CD8-positive, alpha-beta memory T cell (primary cell): Measurements from ENCODE around the gene GRIP1. TPM values are rescaled to one million over a fixed set of nuclear protein-coding genes. Genes with fewer than 3 reads are reported as not detected.

ENCODE experiments used
- CTCF ChIA-PET: fragments of 350-600 bp; sonication (Branson Sonifier 250); formaldehyde crosslinking; loops from one replicate; lab custom pipeline; 2021; ENCODE audit warnings: antibody characterized with exemption; lab: Charles Lee
- POLR2A ChIA-PET: fragments of 350-600 bp; sonication (Branson Sonifier 250); formaldehyde crosslinking; loops from one replicate; lab custom pipeline; 2021; ENCODE audit warnings: antibody characterized with exemption; lab: Charles Lee
- DNase-seq, 5 donors: peaks; one replicate each; pipeline versions ENCODE4 v3.0.0 to v3.0.0-alpha.2; 2020 to 2022; ENCODE audit warnings: mixed read lengths in 1 of 5
- H3K27ac ChIP-seq: one replicate; pipeline ENCODE4 v1.7.0; 2013; ENCODE audit warnings: low read depth, mild to moderate bottlenecking, low read length, moderate library complexity
- H3K27me3 ChIP-seq: 2 replicates; pipeline ENCODE4 v1.7.0; 2013; ENCODE audit warnings: low read length, mild to moderate bottlenecking; ENCODE audit not compliant: insufficient read depth, poor library complexity, severe bottlenecking
- H3K36me3 ChIP-seq: 2 replicates; pipeline ENCODE4 v1.7.0; 2013; ENCODE audit warnings: mild to moderate bottlenecking, low read length, moderate library complexity; ENCODE audit not compliant: insufficient read depth
- H3K4me1 ChIP-seq: 2 replicates; pipeline ENCODE4 v1.7.0; 2013; ENCODE audit warnings: mild to moderate bottlenecking, low read length, moderate library complexity; ENCODE audit not compliant: insufficient read depth
- H3K4me3 ChIP-seq: 2 replicates; pipeline ENCODE4 v1.7.0; 2013; ENCODE audit warnings: mild to moderate bottlenecking, low read length
- H3K9me3 ChIP-seq: 2 replicates; pipeline ENCODE4 v1.7.0; 2013; ENCODE audit warnings: mild to moderate bottlenecking, low read length
- H3K27ac Mint-ChIP-seq, 8 donors: one replicate each; pipeline ENCODE4 v1.8.0; 2020 to 2021; ENCODE audit warnings: mixed read lengths in 8 of 8, mild to moderate bottlenecking in 6 of 8, inconsistent platforms in 3 of 8, moderate library complexity in 3 of 8
- H3K27me3 Mint-ChIP-seq, 2 donors: one replicate each; pipeline ENCODE4 v1.8.0; 2020 to 2021; ENCODE audit warnings: mixed read lengths in 2 of 2, mild to moderate bottlenecking in 1 of 2, moderate library complexity in 1 of 2
- H3K36me3 Mint-ChIP-seq, 3 donors: one replicate each; pipeline ENCODE4 v1.8.0; 2020 to 2021; ENCODE audit warnings: mixed read lengths in 3 of 3, inconsistent platforms in 1 of 3, mild to moderate bottlenecking in 1 of 3
- H3K4me1 Mint-ChIP-seq, 3 donors: one replicate each; pipeline ENCODE4 v1.8.0; 2020 to 2021; ENCODE audit warnings: mixed read lengths in 3 of 3, inconsistent platforms in 1 of 3, mild to moderate bottlenecking in 1 of 3
- H3K4me3 Mint-ChIP-seq, 7 donors: one replicate each; pipeline ENCODE4 v1.8.0; 2020 to 2021; ENCODE audit warnings: mixed read lengths in 7 of 7, mild to moderate bottlenecking in 6 of 7, moderate library complexity in 4 of 7, inconsistent platforms in 2 of 7
- H3K9me3 Mint-ChIP-seq, 5 donors: one replicate each; pipeline ENCODE4 v1.8.0; 2020 to 2022; ENCODE audit warnings: mixed read lengths in 5 of 5, mild to moderate bottlenecking in 3 of 5, moderate library complexity in 2 of 5, inconsistent platforms in 1 of 5
- polyA plus RNA-seq: library from polyadenylated mRNA; unstranded; fragments of 300-500 nt; fragmentation: Illumina TruSeq; gene quantifications from one replicate; pipeline ENCODE4 v1.2.3, GENCODE V29; 2021
- total RNA-seq, 2 experiments: library from RNA; stranded (reverse); gene quantifications; one replicate each; pipeline ENCODE4 v1.2.3, GENCODE V29; 2021

The GRIP1 gene
- total and polyA plus RNA-seq, 3 experiments from 2014 or later: 0.31 to 1.5 (median 1.3) TPM

DNA sequence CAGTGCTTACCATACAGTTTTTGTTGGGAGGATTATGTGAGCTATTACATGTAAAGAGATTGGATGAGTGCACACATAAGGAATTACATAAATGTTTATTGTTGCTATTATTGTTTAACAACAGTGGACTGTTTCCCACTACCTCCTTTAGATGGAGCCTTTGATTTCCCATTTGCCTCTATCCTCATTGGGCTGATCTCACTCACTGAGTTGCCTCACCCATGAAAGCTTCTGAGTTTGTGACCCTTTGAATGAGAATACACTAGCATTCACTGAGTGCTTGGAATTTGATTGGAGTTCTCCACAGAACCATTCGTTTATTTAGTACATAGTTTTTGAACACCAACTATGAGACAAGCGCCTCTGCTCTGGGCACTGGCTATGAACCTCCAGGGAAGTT lies 255.6 kb downstream of the GRIP1 start:
- no peak overlapping the region for H3K27ac ChIP-seq
- peaks cover 4 to 13% of the 10 kb centered on the region in 2 donors for H3K27me3 Mint-ChIP-seq

DNA sequence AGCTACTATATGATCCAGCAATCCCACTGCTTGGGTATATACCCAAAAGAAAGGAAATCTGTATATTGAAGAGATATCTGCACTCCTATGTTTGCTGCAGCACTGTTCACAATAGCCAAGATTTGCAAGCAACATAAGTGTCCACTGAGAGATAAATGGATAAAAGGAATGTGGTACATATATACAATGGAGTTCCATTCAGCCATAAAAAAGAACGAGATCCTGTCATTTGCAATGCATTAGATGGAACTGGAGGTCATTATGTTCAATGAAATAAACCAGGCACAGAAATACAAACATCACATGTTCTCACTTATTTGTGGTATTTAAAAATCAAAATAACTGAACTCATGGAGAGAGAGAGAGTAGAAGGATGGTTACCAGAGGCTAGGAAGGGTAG lies 260.0 kb downstream of the GRIP1 start:
- no peaks in the 10 kb centered on the region for H3K9me3 ChIP-seq
- H3K4me3 ChIP-seq: no peak overlapping the region
- POLR2A ChIA-PET: no interaction called here
- H3K36me3 ChIP-seq: no peaks in the 10 kb centered on the region
- DNase-seq: no peak
- no peaks in the 10 kb centered on the region for H3K4me1 ChIP-seq
- Mint-ChIP-seq H3K4me3 (no peak overlapping the region), H3K27me3 (peaks cover 4 to 26% of the 10 kb centered on the region in 2 donors), H3K27ac (no peak overlapping the region), H3K9me3 (peaks cover 0 to 4% (median 0%) of the 10 kb centered on the region in 5 donors), H3K36me3 (no peaks in the 10 kb centered on the region), H3K4me1 (no peaks in the 10 kb centered on the region)
- CTCF ChIA-PET: no interaction called here
- no peaks in the 10 kb centered on the region for H3K27me3 ChIP-seq
- no peak overlapping the region for H3K27ac ChIP-seq

More for the DNA sequence above, 255.6 kb downstream of the GRIP1 start:
- Mint-ChIP-seq H3K4me3 (no peak overlapping the region), H3K36me3 (no peaks in the 10 kb centered on the region), H3K4me1 (no peaks in the 10 kb centered on the region), H3K9me3 (peaks cover 9 to 20% (median 14%) of the 10 kb centered on the region in 5 donors), H3K27ac (no peak overlapping the region)
- POLR2A ChIA-PET: no interaction called here
- CTCF ChIA-PET: no interaction called here
- Histone ChIP-seq H3K4me3 (no peak overlapping the region), H3K4me1 (no peaks in the 10 kb centered on the region), H3K27me3 (no peaks in the 10 kb centered on the region), H3K9me3 (no peaks in the 10 kb centered on the region), H3K36me3 (no peaks in the 10 kb centered on the region)
- no peak for DNase-seq

DNA sequence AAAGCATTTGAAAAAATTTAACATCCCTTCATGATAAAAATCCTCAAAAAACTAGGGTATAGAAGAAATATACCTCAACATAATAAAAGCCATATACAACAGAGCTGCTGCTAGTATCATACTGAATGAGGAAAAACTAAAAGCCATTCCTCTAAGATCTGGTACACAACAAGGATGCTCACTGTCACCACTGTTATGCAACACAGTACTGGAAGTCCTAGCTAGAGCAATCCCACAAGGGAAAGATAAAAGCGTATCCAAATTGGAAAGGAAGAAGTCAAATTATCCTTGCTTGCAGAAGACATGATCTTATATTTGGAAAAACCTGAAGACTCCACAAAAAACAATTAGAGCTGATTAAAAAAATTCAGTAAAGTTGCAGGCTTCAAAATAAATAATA lies 261.7 kb downstream of the GRIP1 start:
- H3K27ac ChIP-seq: no peak overlapping the region
- Mint-ChIP-seq H3K4me1 (no peaks in the 10 kb centered on the region), H3K9me3 (peaks cover 0 to 6% (median 2%) of the 10 kb centered on the region in 5 donors), H3K27ac (no peak overlapping the region), H3K27me3 (peaks cover 8 to 41% of the 10 kb centered on the region in 2 donors), H3K36me3 (no peaks in the 10 kb centered on the region), H3K4me3 (no peak overlapping the region)
- ChIA-PET CTCF (no interaction called here), POLR2A (no interaction called here)
- no peaks in the 10 kb centered on the region for H3K36me3 ChIP-seq
- no peaks in the 10 kb centered on the region for H3K9me3 ChIP-seq
- DNase-seq: no peak
- no peaks in the 10 kb centered on the region for H3K4me1 ChIP-seq
- no peak overlapping the region for H3K4me3 ChIP-seq
- no peaks in the 10 kb centered on the region for H3K27me3 ChIP-seq

DNA sequence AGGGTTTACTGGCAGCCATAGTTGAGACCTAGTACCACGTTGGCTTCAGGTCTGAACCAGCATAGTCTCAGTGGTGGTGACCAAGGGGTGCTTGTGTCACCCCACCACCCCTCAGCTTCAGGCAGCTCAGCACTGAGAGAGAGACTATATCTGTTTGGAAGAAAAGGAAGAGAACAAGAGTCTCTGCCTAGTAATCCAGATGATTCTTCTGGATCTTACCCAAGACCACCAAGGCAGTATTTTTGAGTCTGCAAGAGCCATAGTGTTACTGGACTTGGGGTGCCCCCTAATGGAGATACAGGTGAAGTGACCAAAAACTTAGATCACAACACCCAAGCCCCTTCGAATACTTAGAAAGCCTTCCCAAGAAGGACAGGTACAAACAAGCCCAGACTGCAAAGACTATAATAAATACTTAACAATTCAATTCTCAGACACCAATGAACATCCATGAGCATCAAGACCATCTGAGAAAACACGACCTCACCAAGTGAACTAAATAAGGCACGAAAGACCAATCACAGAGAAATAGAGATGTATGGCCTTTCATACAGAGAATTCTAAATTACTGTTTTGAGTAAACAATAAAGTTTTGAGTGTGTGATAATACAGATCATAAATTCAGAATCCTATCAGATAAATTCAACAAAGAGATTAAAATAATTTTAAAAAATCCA lies 269.5 kb downstream of the GRIP1 start:
- POLR2A ChIA-PET: no interaction called here

DNA sequence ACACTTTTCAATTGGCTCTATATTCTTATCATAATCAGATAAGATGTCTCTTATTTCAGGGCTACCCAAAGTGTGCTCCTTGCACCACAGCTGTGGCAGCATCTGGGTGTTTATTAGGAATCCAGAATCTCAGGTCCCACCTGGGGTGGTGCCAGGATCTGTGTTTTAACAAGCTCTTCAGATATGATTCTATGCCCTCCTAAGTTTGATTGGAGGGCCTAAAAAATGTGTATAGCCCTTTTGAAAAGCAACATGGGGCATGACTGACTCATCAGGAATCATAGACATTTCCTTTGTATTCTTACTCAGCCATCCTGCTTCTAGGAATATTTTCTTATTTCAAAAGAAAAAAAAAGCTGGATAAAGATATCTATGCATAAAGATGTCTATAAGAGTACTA lies 273.5 kb downstream of the GRIP1 start:
- POLR2A ChIA-PET: no interaction called here
- no peak overlapping the region for H3K27ac Mint-ChIP-seq
- H3K36me3 Mint-ChIP-seq: no peaks in the 10 kb centered on the region
- no peak overlapping the region for H3K4me3 Mint-ChIP-seq
- peaks cover 0 to 5% (median 0%) of the 10 kb centered on the region in 3 donors for H3K4me1 Mint-ChIP-seq
- peaks cover 0 to 2% of the 10 kb centered on the region in 2 donors for H3K27me3 Mint-ChIP-seq
- Histone ChIP-seq H3K36me3 (no peaks in the 10 kb centered on the region), H3K4me3 (no peak overlapping the region), H3K27ac (no peak overlapping the region), H3K9me3 (no peaks in the 10 kb centered on the region), H3K4me1 (no peaks in the 10 kb centered on the region), H3K27me3 (no peaks in the 10 kb centered on the region)
- no peak for DNase-seq
- no peaks in the 10 kb centered on the region for H3K9me3 Mint-ChIP-seq
- CTCF ChIA-PET: interaction anchor here (4.2 kb wide), 1 partner anchor 134 kb away, joined by 57 read pairs; no protein-coding TSS in a partner anchor

More for the DNA sequence above, 269.5 kb downstream of the GRIP1 start:
- CTCF ChIA-PET: interaction anchor here (0.6 to 4.2 kb wide), 14 partner anchors 11 to 1335 kb away, joined by 3 to 57 read pairs (median 3); no protein-coding TSS in a partner anchor
- no peaks in the 10 kb centered on the region for H3K4me1 ChIP-seq
- H3K4me3 ChIP-seq: no peak overlapping the region
- Mint-ChIP-seq H3K4me3 (no peak overlapping the region), H3K27me3 (peaks cover 6 to 29% of the 10 kb centered on the region in 2 donors), H3K27ac (no peak overlapping the region), H3K9me3 (peaks cover 0 to 10% (median 2%) of the 10 kb centered on the region in 5 donors), H3K4me1 (peaks cover 0 to 5% (median 0%) of the 10 kb centered on the region in 3 donors), H3K36me3 (no peaks in the 10 kb centered on the region)
- no peak overlapping the region for H3K27ac ChIP-seq
- H3K9me3 ChIP-seq: no peaks in the 10 kb centered on the region
- DNase-seq: peak in 4 of 5 donors; percentile 8 to 58 (median 50)
- no peaks in the 10 kb centered on the region for H3K36me3 ChIP-seq
- H3K27me3 ChIP-seq: no peaks in the 10 kb centered on the region

DNA sequence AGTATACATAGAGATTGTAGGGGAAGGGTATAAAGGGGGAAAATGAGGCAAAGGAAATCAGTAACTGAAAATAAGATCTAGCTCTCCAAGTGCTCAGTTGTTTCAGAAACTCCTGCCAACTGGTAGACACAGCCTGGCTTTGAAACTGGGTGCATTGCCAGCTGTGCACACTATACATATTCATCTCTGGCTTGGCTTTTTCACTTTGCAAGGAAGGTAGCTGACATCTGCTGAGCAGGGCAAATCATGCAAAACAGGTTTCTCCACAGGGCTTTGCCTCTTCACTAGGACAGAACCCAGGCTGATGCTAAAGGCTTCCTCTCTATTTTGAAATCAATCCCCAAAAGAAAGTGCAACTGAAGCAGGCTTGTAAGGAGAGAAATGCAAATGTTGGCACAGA lies 275.1 kb downstream of the GRIP1 start:
- no peaks in the 10 kb centered on the region for H3K9me3 Mint-ChIP-seq
- H3K27ac Mint-ChIP-seq: peak overlapping the region in 1 of 8 donors; percentile 55
- no peaks in the 10 kb centered on the region for H3K4me1 ChIP-seq
- no peak overlapping the region for H3K27ac ChIP-seq
- H3K27me3 Mint-ChIP-seq: peaks cover 0 to 2% of the 10 kb centered on the region in 2 donors
- no peaks in the 10 kb centered on the region for H3K36me3 Mint-ChIP-seq
- H3K4me3 Mint-ChIP-seq: no peak overlapping the region
- H3K4me3 ChIP-seq: no peak overlapping the region
- DNase-seq: no peak
- H3K36me3 ChIP-seq: no peaks in the 10 kb centered on the region
- H3K9me3 ChIP-seq: no peaks in the 10 kb centered on the region
- POLR2A ChIA-PET: no interaction called here
- H3K4me1 Mint-ChIP-seq: no peaks in the 10 kb centered on the region
- CTCF ChIA-PET: no interaction called here
- no peaks in the 10 kb centered on the region for H3K27me3 ChIP-seq

DNA sequence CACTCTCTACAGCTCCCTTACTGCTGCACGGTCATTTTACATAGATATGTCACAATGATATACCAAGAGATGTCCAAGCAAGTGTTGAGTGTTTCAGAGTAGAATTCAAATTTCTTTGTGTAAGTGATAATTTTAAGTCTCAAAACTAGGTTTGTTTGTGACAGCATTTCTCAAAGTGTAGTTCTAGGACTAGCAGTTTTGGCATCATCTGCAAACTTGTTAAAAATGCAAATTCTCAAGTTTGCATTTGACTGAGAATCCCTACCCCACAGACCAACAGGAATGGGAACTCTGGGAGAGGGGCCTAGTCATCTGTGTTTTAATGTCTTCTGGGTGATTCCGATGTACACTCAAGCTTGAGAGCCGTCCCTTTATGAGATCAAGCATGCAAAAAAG lies 279.0 kb downstream of the GRIP1 start:
- Mint-ChIP-seq H3K4me1 (peaks cover 0 to 3% (median 0%) of the 10 kb centered on the region in 3 donors), H3K27me3 (peaks cover 8 to 16% of the 10 kb centered on the region in 2 donors), H3K4me3 (no peak overlapping the region), H3K9me3 (no peaks in the 10 kb centered on the region), H3K36me3 (no peaks in the 10 kb centered on the region), H3K27ac (no peak overlapping the region)
- POLR2A ChIA-PET: no interaction called here
- Histone ChIP-seq H3K27ac (no peak overlapping the region), H3K4me3 (no peak overlapping the region), H3K9me3 (no peaks in the 10 kb centered on the region), H3K4me1 (no peaks in the 10 kb centered on the region), H3K27me3 (no peaks in the 10 kb centered on the region), H3K36me3 (no peaks in the 10 kb centered on the region)
- DNase-seq: no peak
- CTCF ChIA-PET: no interaction called here
